NCI-H146 (cell line): Measurements from ENCODE around the gene TES.

Source experiments
- DNase-seq: peaks from one replicate; lab custom pipeline; 2025; lab: John Stamatoyannopoulos, UW

The TES gene

GRCh38 chr7:116219834-116220233, 9.5 kb downstream of the TES start:
- no peak for DNase-seq

GRCh38 chr7:116222501-116222900, 12.2 kb downstream of the TES start:
- DNase-seq: no peak

- no peak for DNase-seq
Measured at GRCh38 chr7:116223588-116223987, 13.2 kb downstream of the TES start.

- DNase-seq: no peak
Measured at GRCh38 chr7:116224492-116225098, 14.3 kb downstream of the TES start.

GRCh38 chr7:116225860-116226259, 15.5 kb downstream of the TES start:
- no peak for DNase-seq

GRCh38 chr7:116226664-116227063, 16.3 kb downstream of the TES start:
- no peak for DNase-seq

GRCh38 chr7:116227678-116228239, 17.4 kb downstream of the TES start:
- DNase-seq: no peak

GRCh38 chr7:116228241-116228640, 17.9 kb downstream of the TES start:
- DNase-seq: no peak

- no peak for DNase-seq
Measured at GRCh38 chr7:116229366-116229765, 19.0 kb downstream of the TES start.

GRCh38 chr7:116230191-116231005, 20.1 kb downstream of the TES start:
- no peak for DNase-seq

- DNase-seq: no peak
Measured at GRCh38 chr7:116231543-116231942, 21.2 kb downstream of the TES start.

GRCh38 chr7:116231949-116232348, 21.6 kb downstream of the TES start:
- no peak for DNase-seq

- DNase-seq: no peak
Measured at GRCh38 chr7:116232350-116232749, 22.0 kb downstream of the TES start.

GRCh38 chr7:116232920-116233319, 22.6 kb downstream of the TES start:
- DNase-seq: no peak

GRCh38 chr7:116234517-116235200, 24.3 kb downstream of the TES start:
- DNase-seq: no peak

- no peak for DNase-seq
Measured at GRCh38 chr7:116235380-116235779, 25.0 kb downstream of the TES start.

- peak; percentile 4 for DNase-seq
Measured at GRCh38 chr7:116236020-116236630, 25.8 kb downstream of the TES start.

GRCh38 chr7:116239020-116239419, 28.7 kb downstream of the TES start:
- no peak for DNase-seq

- no peak for DNase-seq
Measured at GRCh38 chr7:116239434-116239833, 29.1 kb downstream of the TES start.

GRCh38 chr7:116240024-116240668, 29.8 kb downstream of the TES start:
- DNase-seq: no peak

- no peak for DNase-seq
Measured at GRCh38 chr7:116241291-116241690, 31.0 kb downstream of the TES start.

GRCh38 chr7:116242178-116242577, 31.8 kb downstream of the TES start:
- DNase-seq: no peak
